Endodermal cell (in vitro differentiated cells): ENCODE data around the gene PRICKLE4. TPM values are rescaled to one million over a fixed set of nuclear protein-coding genes. Genes with fewer than 3 reads are reported as not detected.

Source experiments
- DNase-seq: peaks from one replicate; pipeline ENCODE4 v3.0.0-alpha.2; 2017
- H3K27ac ChIP-seq: 2 replicates; pipeline ENCODE4 v1.5.1; 2013; ENCODE audit warnings: mild to moderate bottlenecking, low read depth, low read length, moderate library complexity
- H3K27me3 ChIP-seq: 2 replicates; pipeline ENCODE4 v1.6.1; 2013; ENCODE audit warnings: mild to moderate bottlenecking, low read length, moderate library complexity; ENCODE audit not compliant: insufficient read depth, control insufficient read depth, poor library complexity, severe bottlenecking
- H3K36me3 ChIP-seq: 2 replicates; pipeline ENCODE4 v1.7.0; 2013; ENCODE audit warnings: mild to moderate bottlenecking, low read length, moderate library complexity; ENCODE audit not compliant: control insufficient read depth, insufficient read depth
- H3K4me1 ChIP-seq: one replicate; pipeline ENCODE4 v1.7.0; 2013; ENCODE audit warnings: low read length; ENCODE audit not compliant: control insufficient read depth, insufficient read depth
- H3K4me3 ChIP-seq: 2 replicates; pipeline ENCODE4 v1.5.1; 2013; ENCODE audit warnings: mild to moderate bottlenecking, low read length, moderate library complexity
- H3K9ac ChIP-seq: 2 replicates; pipeline ENCODE4 v1.6.1; 2013; ENCODE audit warnings: mild to moderate bottlenecking, low read length, moderate library complexity; ENCODE audit not compliant: poor library complexity, severe bottlenecking; ENCODE audit errors: extremely low read depth
- H3K9me3 ChIP-seq: 2 replicates; pipeline ENCODE4 v1.6.1; 2013; ENCODE audit warnings: mild to moderate bottlenecking, low read length, moderate library complexity; ENCODE audit not compliant: control insufficient read depth
- H3K27ac Mint-ChIP-seq: 2 replicates; pipeline ENCODE4 v1.8.0; 2020; ENCODE audit warnings: mixed read lengths
- H3K27me3 Mint-ChIP-seq: 2 replicates; pipeline ENCODE4 v1.8.0; 2021; ENCODE audit warnings: mild to moderate bottlenecking, mixed read lengths; ENCODE audit not compliant: insufficient read depth
- H3K36me3 Mint-ChIP-seq: 2 replicates; pipeline ENCODE4 v1.8.0; 2020; ENCODE audit warnings: low read depth, mixed read lengths
- H3K4me1 Mint-ChIP-seq: 2 replicates; pipeline ENCODE4 v1.8.0; 2020; ENCODE audit warnings: mixed read lengths
- H3K4me3 Mint-ChIP-seq: 2 replicates; pipeline ENCODE4 v1.8.0; 2020; ENCODE audit warnings: mild to moderate bottlenecking, moderate library complexity, mixed read lengths
- H3K9me3 Mint-ChIP-seq: 2 replicates; pipeline ENCODE4 v1.8.0; 2020; ENCODE audit warnings: mild to moderate bottlenecking, mixed read lengths
- CTCF ChIP-seq: fragments of 200-600 bp; sonication (generic); conservative IDR thresholded peaks from 2 replicates; pipeline ENCODE4 v1.5.0; 2021; ENCODE audit warnings: antibody characterized with exemption, mild to moderate bottlenecking
- WGBS, 2 experiments: methylation state at CpG; one replicate each; pipeline versions ENCODE4 v1.1.5 to v1.1.7; 2013; ENCODE audit warnings: missing lambda C conversion rate in 2 of 2, mixed read lengths in 1 of 2; ENCODE audit not compliant: insufficient coverage in 1 of 2, insufficient read length in 1 of 2; 5-methylcytosine and 5-hydroxymethylcytosine counted together
- total RNA-seq, 2 donors: library from RNA; stranded (reverse); fragmentation: NEBNext Ultra II Directional in 1 of 2; extraction: Animal tissue kit (Norgen Biotek cat#: 25700) in 1 of 2; gene quantifications; 2 replicates in 1 of 2; 3 replicates in 1 of 2; pipeline ENCODE4 v1.2.1, GENCODE V29; 2021

The PRICKLE4 gene
- total RNA-seq, 2 donors from 2014 or later: 2.6 to 3.6 TPM

GRCh38 chr6:41770381-41771057 lies 10.1 kb upstream of the PRICKLE4 start:
- no peak for DNase-seq
- Mint-ChIP-seq H3K9me3 (no peaks in the 10 kb centered on the region), H3K27me3 (no peaks in the 10 kb centered on the region), H3K4me1 (no peaks in the 10 kb centered on the region), H3K4me3 (no peak overlapping the region), H3K36me3 (peaks cover 32% of the 10 kb centered on the region), H3K27ac (no peak overlapping the region)
- no peak for TF ChIP-seq CTCF
- H3K9me3 ChIP-seq: no peaks in the 10 kb centered on the region
- H3K27ac ChIP-seq: no peak overlapping the region
- H3K4me1 ChIP-seq: peaks cover 3% of the 10 kb centered on the region
- no peak overlapping the region for H3K4me3 ChIP-seq
- 96 to 97% methylated on average over 11 to 30 of the region's 30 CpGs for WGBS, 2 experiments
- no peak overlapping the region for H3K9ac ChIP-seq
- no peaks in the 10 kb centered on the region for H3K27me3 ChIP-seq
- H3K36me3 ChIP-seq: peaks cover 28% of the 10 kb centered on the region

- Histone ChIP-seq H3K27ac (no peak overlapping the region), H3K27me3 (no peaks in the 10 kb centered on the region), H3K4me3 (no peak overlapping the region), H3K9me3 (no peaks in the 10 kb centered on the region), H3K9ac (no peak overlapping the region), H3K4me1 (peaks cover 3% of the 10 kb centered on the region), H3K36me3 (peaks cover 31% of the 10 kb centered on the region)
- DNase-seq: no peak
- no peak for TF ChIP-seq CTCF
- 92 to 93% methylated on average over 17 to 29 of the region's 29 CpGs for WGBS, 2 experiments
- peaks cover 35% of the 10 kb centered on the region for H3K36me3 Mint-ChIP-seq
- no peaks in the 10 kb centered on the region for H3K4me1 Mint-ChIP-seq
- H3K4me3 Mint-ChIP-seq: no peak overlapping the region
- no peak overlapping the region for H3K27ac Mint-ChIP-seq
- no peaks in the 10 kb centered on the region for H3K9me3 Mint-ChIP-seq
- no peaks in the 10 kb centered on the region for H3K27me3 Mint-ChIP-seq
These were observed 9.3 kb upstream of the PRICKLE4 start for GRCh38 chr6:41771058-41771983.

GRCh38 chr6:41774841-41775240 lies 5.7 kb upstream of the PRICKLE4 start:
- H3K27me3 ChIP-seq: no peaks in the 10 kb centered on the region
- no peak overlapping the region for H3K9ac ChIP-seq
- Mint-ChIP-seq H3K9me3 (no peaks in the 10 kb centered on the region), H3K4me3 (no peak overlapping the region), H3K27ac (no peak overlapping the region), H3K27me3 (peaks cover 5% of the 10 kb centered on the region), H3K4me1 (peaks cover 9% of the 10 kb centered on the region), H3K36me3 (peaks cover 39% of the 10 kb centered on the region)
- H3K4me1 ChIP-seq: no peaks in the 10 kb centered on the region
- no peak overlapping the region for H3K4me3 ChIP-seq
- no peak overlapping the region for H3K27ac ChIP-seq
- H3K36me3 ChIP-seq: peaks cover 37% of the 10 kb centered on the region
- WGBS, 2 experiments: 89 to 90% methylated on average over 3 of the region's 3 CpGs
- no peak for TF ChIP-seq CTCF
- H3K9me3 ChIP-seq: no peaks in the 10 kb centered on the region
- DNase-seq: no peak
